ENCODE results near the gene SCML1.
A peak's percentile ranks its signal among the peaks of the same experiment; 100 is the strongest.

DNA sequence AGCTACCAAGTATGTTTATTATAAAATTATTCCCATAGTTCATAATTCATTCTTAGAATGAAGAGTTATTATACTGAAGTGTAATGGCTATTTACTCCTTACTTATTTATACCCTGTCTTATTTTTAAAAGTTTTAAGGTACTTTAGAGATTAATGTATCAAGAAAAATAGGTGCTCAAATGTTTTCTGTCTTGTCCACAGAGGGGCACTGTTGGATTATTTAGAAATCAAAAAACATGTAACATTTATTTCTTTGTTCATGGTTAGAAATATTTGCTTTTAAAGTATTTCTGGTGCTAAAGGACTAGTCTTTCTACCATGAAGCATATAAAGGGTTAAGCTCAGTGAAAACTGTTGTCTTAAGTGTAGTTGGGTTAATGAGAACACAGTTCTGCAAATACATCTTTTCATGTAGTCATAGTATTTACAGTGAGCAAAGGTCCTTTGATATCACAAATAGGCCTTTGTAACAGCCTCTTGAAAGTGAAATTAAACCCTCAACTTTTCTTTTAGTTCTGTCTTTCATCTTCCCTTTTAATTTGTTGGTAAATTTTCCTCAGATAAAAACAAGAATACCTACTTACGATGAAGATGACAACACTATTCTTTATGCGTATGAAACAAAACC is 7.7 kb downstream of the SCML1 start:
- TF ChIP-seq, protein P1, sequence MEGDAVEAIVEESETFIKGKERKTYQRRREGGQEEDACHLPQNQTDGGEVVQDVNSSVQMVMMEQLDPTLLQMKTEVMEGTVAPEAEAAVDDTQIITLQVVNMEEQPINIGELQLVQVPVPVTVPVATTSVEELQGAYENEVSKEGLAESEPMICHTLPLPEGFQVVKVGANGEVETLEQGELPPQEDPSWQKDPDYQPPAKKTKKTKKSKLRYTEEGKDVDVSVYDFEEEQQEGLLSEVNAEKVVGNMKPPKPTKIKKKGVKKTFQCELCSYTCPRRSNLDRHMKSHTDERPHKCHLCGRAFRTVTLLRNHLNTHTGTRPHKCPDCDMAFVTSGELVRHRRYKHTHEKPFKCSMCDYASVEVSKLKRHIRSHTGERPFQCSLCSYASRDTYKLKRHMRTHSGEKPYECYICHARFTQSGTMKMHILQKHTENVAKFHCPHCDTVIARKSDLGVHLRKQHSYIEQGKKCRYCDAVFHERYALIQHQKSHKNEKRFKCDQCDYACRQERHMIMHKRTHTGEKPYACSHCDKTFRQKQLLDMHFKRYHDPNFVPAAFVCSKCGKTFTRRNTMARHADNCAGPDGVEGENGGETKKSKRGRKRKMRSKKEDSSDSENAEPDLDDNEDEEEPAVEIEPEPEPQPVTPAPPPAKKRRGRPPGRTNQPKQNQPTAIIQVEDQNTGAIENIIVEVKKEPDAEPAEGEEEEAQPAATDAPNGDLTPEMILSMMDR (conservative IDR thresholded peaks at IDR 0.05; ENCODE audit: low read length): peak; percentile 62
- no peak for TF ChIP-seq EZH2phosphoT487 (IDR thresholded peaks at IDR 0.05; ENCODE audit: borderline replicate concordance, low read depth, low read length)

Measured in OCI-LY7 (cell line).